ENCODE results near the gene DISC1. TPM values are rescaled to one million over a fixed set of nuclear protein-coding genes. Genes with fewer than 3 reads are reported as not detected.

DISC1 gene
- total and polyA plus RNA-seq, 2 of the 13 experiments (the other 11 are each of a cell fraction or from before 2014, with no cell fraction given), result 4.2 to 4.6 TPM

DNA sequence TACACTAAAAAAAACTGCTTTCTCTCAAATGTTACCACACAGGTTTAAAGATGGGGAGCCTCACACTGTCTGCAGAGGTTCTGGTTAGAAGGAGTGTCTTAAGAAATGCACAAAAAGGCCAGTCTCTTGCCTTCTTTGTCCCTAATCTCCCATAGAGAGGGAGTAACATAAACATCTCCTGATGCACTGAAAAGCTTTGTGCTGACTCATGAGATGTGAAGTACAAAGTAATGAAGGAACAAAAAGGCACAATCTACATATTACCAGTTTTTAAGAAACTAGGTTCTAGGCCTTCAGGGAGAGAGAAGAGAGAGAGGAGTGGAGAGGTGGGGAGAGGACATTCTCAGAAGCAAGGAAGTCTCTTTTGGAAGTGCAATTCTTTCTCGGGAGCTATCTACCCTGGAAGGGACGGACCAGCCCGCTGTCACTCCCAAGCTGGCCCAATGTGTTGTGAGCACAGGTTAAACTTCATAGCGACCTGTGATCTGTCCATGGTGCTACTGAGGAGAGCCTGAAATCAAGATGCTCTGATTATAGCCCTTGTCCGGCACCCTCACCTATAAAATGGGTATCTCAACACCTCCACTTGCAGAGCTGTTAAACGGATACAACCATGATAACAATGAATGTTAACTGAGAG lies 458.1 kb downstream of the DISC1 start (continued):
- TF ChIP-seq, protein P1, sequence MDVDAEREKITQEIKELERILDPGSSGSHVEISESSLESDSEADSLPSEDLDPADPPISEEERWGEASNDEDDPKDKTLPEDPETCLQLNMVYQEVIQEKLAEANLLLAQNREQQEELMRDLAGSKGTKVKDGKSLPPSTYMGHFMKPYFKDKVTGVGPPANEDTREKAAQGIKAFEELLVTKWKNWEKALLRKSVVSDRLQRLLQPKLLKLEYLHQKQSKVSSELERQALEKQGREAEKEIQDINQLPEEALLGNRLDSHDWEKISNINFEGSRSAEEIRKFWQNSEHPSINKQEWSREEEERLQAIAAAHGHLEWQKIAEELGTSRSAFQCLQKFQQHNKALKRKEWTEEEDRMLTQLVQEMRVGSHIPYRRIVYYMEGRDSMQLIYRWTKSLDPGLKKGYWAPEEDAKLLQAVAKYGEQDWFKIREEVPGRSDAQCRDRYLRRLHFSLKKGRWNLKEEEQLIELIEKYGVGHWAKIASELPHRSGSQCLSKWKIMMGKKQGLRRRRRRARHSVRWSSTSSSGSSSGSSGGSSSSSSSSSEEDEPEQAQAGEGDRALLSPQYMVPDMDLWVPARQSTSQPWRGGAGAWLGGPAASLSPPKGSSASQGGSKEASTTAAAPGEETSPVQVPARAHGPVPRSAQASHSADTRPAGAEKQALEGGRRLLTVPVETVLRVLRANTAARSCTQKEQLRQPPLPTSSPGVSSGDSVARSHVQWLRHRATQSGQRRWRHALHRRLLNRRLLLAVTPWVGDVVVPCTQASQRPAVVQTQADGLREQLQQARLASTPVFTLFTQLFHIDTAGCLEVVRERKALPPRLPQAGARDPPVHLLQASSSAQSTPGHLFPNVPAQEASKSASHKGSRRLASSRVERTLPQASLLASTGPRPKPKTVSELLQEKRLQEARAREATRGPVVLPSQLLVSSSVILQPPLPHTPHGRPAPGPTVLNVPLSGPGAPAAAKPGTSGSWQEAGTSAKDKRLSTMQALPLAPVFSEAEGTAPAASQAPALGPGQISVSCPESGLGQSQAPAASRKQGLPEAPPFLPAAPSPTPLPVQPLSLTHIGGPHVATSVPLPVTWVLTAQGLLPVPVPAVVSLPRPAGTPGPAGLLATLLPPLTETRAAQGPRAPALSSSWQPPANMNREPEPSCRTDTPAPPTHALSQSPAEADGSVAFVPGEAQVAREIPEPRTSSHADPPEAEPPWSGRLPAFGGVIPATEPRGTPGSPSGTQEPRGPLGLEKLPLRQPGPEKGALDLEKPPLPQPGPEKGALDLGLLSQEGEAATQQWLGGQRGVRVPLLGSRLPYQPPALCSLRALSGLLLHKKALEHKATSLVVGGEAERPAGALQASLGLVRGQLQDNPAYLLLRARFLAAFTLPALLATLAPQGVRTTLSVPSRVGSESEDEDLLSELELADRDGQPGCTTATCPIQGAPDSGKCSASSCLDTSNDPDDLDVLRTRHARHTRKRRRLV (CRISPR knock-in tag; IDR thresholded peaks at IDR 0.05), result no peak
- TF ChIP-seq ZNF614 (CRISPR knock-in tag; IDR thresholded peaks at IDR 0.05; ENCODE audit: borderline replicate concordance), result no peak
- TF ChIP-seq ZFY (CRISPR knock-in tag; IDR thresholded peaks at IDR 0.05), result no peak
- peak; percentile 18; the same call in 1 of the 2 replicates for TF ChIP-seq SALL1 (CRISPR knock-in tag; IDR thresholded peaks at IDR 0.05)
- TF ChIP-seq FIP1L1 (IDR thresholded peaks at IDR 0.05; ENCODE audit: borderline replicate concordance, insufficient read depth, low read depth, low read length), result no peak
- no peak for TF ChIP-seq ZNF441 (CRISPR knock-in tag; IDR thresholded peaks at IDR 0.05; ENCODE audit: borderline replicate concordance)
- TF ChIP-seq, protein P2, sequence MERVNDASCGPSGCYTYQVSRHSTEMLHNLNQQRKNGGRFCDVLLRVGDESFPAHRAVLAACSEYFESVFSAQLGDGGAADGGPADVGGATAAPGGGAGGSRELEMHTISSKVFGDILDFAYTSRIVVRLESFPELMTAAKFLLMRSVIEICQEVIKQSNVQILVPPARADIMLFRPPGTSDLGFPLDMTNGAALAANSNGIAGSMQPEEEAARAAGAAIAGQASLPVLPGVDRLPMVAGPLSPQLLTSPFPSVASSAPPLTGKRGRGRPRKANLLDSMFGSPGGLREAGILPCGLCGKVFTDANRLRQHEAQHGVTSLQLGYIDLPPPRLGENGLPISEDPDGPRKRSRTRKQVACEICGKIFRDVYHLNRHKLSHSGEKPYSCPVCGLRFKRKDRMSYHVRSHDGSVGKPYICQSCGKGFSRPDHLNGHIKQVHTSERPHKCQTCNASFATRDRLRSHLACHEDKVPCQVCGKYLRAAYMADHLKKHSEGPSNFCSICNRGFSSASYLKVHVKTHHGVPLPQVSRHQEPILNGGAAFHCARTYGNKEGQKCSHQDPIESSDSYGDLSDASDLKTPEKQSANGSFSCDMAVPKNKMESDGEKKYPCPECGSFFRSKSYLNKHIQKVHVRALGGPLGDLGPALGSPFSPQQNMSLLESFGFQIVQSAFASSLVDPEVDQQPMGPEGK (CRISPR knock-in tag; IDR thresholded peaks at IDR 0.05), result no peak
- TF ChIP-seq MXI1 (IDR thresholded peaks at IDR 0.05; ENCODE audit: borderline replicate concordance, low read depth, low read length), result no peak
- no peak for TF ChIP-seq JDP2 (CRISPR knock-in tag; IDR thresholded peaks at IDR 0.05; ENCODE audit: borderline replicate concordance)
- TF ChIP-seq, protein P3, sequence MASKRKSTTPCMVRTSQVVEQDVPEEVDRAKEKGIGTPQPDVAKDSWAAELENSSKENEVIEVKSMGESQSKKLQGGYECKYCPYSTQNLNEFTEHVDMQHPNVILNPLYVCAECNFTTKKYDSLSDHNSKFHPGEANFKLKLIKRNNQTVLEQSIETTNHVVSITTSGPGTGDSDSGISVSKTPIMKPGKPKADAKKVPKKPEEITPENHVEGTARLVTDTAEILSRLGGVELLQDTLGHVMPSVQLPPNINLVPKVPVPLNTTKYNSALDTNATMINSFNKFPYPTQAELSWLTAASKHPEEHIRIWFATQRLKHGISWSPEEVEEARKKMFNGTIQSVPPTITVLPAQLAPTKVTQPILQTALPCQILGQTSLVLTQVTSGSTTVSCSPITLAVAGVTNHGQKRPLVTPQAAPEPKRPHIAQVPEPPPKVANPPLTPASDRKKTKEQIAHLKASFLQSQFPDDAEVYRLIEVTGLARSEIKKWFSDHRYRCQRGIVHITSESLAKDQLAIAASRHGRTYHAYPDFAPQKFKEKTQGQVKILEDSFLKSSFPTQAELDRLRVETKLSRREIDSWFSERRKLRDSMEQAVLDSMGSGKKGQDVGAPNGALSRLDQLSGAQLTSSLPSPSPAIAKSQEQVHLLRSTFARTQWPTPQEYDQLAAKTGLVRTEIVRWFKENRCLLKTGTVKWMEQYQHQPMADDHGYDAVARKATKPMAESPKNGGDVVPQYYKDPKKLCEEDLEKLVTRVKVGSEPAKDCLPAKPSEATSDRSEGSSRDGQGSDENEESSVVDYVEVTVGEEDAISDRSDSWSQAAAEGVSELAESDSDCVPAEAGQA (IDR thresholded peaks at IDR 0.05; ENCODE audit: low read depth), result no peak
- TF ChIP-seq, protein P3 (CRISPR knock-in tag; IDR thresholded peaks at IDR 0.05; ENCODE audit: borderline replicate concordance), result no peak
- TF ChIP-seq CBX1 (IDR thresholded peaks at IDR 0.05; ENCODE audit: low read depth), result no peak
